GM18498 (cell line): ENCODE results near the gene FAM171A1.
"Not testable (repeated sequence)": the region's sequence is repeated elsewhere in the genome, so short reads cannot be mapped to it uniquely, and the experiment has no call there.

Experiments
- ATAC-seq: cut with Tn5 transposase; IDR thresholded peaks from one replicate; pipeline ENCODE4 v1.9.1; 2021; ENCODE audit warnings: mild to moderate bottlenecking, moderate library complexity; ENCODE audit not compliant: unreplicated experiment

Gene FAM171A1

GRCh38 chr10:15345450-15345849 is 25.6 kb downstream of the FAM171A1 start:
- ATAC-seq = no peak

- no peak for ATAC-seq
Observed at GRCh38 chr10:15344876-15345285, 26.2 kb downstream of the FAM171A1 start.

GRCh38 chr10:15344256-15344875 is 26.7 kb downstream of the FAM171A1 start:
- ATAC-seq = no peak

GRCh38 chr10:15342970-15343369 is 28.1 kb downstream of the FAM171A1 start:
- no peak for ATAC-seq

GRCh38 chr10:15341502-15342128 is 29.5 kb downstream of the FAM171A1 start:
- no peak for ATAC-seq

GRCh38 chr10:15339892-15340291 is 31.2 kb downstream of the FAM171A1 start:
- no peak for ATAC-seq

GRCh38 chr10:15337441-15337923 is 33.6 kb downstream of the FAM171A1 start:
- not testable (repeated sequence) for ATAC-seq

- no peak for ATAC-seq
Observed at GRCh38 chr10:15336211-15336610, 34.9 kb downstream of the FAM171A1 start.

- ATAC-seq = no peak
Observed at GRCh38 chr10:15335508-15335907, 35.6 kb downstream of the FAM171A1 start.

- no peak for ATAC-seq
Observed at GRCh38 chr10:15334650-15335323, 36.3 kb downstream of the FAM171A1 start.

GRCh38 chr10:15333909-15334649 is 37.0 kb downstream of the FAM171A1 start:
- no peak for ATAC-seq

- not testable (repeated sequence) for ATAC-seq
Observed at GRCh38 chr10:15333181-15333580, 37.9 kb downstream of the FAM171A1 start.

GRCh38 chr10:15331461-15331860 is 39.6 kb downstream of the FAM171A1 start:
- no peak for ATAC-seq

- ATAC-seq = no peak
Observed at GRCh38 chr10:15329437-15329836, 41.7 kb downstream of the FAM171A1 start.

- ATAC-seq = no peak
Observed at GRCh38 chr10:15325944-15326284, 45.2 kb downstream of the FAM171A1 start.

GRCh38 chr10:15325243-15325943 is 45.7 kb downstream of the FAM171A1 start:
- no peak for ATAC-seq

- ATAC-seq = no peak
Observed at GRCh38 chr10:15324611-15325010, 46.5 kb downstream of the FAM171A1 start.

GRCh38 chr10:15324113-15324512 is 47.0 kb downstream of the FAM171A1 start:
- ATAC-seq = no peak

- ATAC-seq = no peak
Observed at GRCh38 chr10:15322356-15322755, 48.7 kb downstream of the FAM171A1 start.

GRCh38 chr10:15321431-15322341 is 49.4 kb downstream of the FAM171A1 start:
- no peak for ATAC-seq
